ENCODE measurements around the gene SETD7. TPM values are rescaled to one million over a fixed set of nuclear protein-coding genes. Genes with fewer than 3 reads are reported as not detected.

SETD7 gene
- total RNA-seq, 1 experiment from 2014 or later = 41.6 TPM

DNA sequence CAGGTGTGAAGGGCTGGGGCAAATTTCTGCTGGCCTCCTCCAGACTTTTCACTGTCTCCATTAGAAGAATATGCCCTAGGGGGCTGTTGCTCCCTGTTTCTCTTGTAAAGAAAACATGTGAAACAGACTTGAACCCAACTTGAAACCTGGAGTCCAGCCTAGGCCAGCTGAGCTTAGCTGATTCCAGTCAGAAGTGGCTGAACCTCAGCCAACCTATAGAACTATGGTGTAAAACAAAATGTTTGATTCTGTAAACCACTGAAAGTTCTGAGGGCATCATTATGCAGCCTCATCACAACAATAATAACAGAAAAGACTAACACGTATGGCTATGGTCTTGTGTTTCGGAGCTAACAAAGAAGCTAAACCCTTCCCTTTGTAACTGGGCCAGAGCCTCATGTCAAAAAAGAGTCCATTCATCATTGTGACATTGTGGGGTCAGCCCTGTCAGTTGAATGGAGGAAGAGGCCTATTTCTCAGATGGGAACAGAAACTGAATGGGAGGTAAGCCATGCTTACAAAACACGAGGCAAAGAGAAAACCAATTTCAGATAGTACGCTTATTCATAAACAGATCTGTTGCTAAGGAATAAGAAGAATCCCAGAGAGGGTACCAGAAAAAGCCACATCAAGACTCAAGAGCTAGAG, 34.1 kb downstream of the SETD7 start (continued):
- TF ChIP-seq, protein P1, sequence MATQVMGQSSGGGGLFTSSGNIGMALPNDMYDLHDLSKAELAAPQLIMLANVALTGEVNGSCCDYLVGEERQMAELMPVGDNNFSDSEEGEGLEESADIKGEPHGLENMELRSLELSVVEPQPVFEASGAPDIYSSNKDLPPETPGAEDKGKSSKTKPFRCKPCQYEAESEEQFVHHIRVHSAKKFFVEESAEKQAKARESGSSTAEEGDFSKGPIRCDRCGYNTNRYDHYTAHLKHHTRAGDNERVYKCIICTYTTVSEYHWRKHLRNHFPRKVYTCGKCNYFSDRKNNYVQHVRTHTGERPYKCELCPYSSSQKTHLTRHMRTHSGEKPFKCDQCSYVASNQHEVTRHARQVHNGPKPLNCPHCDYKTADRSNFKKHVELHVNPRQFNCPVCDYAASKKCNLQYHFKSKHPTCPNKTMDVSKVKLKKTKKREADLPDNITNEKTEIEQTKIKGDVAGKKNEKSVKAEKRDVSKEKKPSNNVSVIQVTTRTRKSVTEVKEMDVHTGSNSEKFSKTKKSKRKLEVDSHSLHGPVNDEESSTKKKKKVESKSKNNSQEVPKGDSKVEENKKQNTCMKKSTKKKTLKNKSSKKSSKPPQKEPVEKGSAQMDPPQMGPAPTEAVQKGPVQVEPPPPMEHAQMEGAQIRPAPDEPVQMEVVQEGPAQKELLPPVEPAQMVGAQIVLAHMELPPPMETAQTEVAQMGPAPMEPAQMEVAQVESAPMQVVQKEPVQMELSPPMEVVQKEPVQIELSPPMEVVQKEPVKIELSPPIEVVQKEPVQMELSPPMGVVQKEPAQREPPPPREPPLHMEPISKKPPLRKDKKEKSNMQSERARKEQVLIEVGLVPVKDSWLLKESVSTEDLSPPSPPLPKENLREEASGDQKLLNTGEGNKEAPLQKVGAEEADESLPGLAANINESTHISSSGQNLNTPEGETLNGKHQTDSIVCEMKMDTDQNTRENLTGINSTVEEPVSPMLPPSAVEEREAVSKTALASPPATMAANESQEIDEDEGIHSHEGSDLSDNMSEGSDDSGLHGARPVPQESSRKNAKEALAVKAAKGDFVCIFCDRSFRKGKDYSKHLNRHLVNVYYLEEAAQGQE (IDR thresholded peaks at IDR 0.05; ENCODE audit: low read depth) = no peak
- TF ChIP-seq EGR1 (IDR thresholded peaks at IDR 0.05; ENCODE audit: low read depth) (no peak), EZH2phosphoT487 (IDR thresholded peaks at IDR 0.05; ENCODE audit: borderline replicate concordance) (no peak)

DNA sequence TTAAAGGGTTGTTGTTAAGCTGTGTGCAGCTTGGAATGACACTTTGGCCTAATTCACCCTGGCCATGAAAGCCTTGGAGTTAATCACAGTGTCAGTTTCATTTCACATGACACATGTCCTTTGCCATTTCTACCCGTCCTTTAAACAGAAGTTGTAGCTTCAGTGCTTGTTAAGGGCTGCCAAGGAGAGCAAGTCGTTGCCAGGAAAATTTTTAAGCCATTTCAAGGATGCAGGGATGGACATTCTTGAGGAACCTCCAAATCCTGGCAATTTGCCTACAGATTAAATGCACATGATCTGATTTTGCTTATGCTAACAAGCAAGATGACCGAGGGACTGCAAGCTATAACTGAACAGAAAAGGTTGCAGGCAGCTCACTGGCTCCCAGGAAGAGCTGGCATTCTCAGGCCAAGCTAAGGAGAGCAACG, 40.5 kb downstream of the SETD7 start:
- RAD21 ChIA-PET (ENCODE audit: low non-redundant PET in 1 of 2, low total read pairs in 2 of 2, uncharacterized antibody in 2 of 2, unreplicated experiment in 2 of 2) = no interaction called here
- no peaks in the 10 kb centered on the region for H3K79me2 ChIP-seq (ENCODE audit: insufficient read depth, low read length)
- H3K9me2 ChIP-seq (ENCODE audit: insufficient read depth) = no peaks in the 10 kb centered on the region
- CTCF ChIA-PET = no interaction called here
- H3K27ac ChIP-seq (ENCODE audit: low read depth, low read length) = no peak overlapping the region
- ATAC-seq = no peak
- no peaks in the 10 kb centered on the region for H3K27me3 ChIP-seq (ENCODE audit: insufficient read depth, low read length)
- no peak for DNase-seq (ENCODE audit: low read depth, low spot score)
- BruUV-seq (replicated peaks) = no TSS peak
- intact Hi-C loops (cut with micrococcal nuclease) = no loop called here
- H3K4me3 ChIP-seq (replicated peaks in 1 of 2; ENCODE audit: low read depth in 1 of 2, low read length in 2 of 2) = no peak overlapping the region
- H3K9ac ChIP-seq (ENCODE audit: low read length) = no peak overlapping the region
- H2AFZ ChIP-seq (ENCODE audit: low read depth, low read length, poor library complexity, severe bottlenecking) = no peak overlapping the region
- peaks cover 18 to 32% of the 10 kb centered on the region in 2 experiments; a peak in 3 of 4 replicates for H3K36me3 ChIP-seq (ENCODE audit: control insufficient read depth in 1 of 2, insufficient read depth in 2 of 2, low read length in 2 of 2)
- H3K9me3 ChIP-seq (ENCODE audit: control insufficient read depth in 1 of 2, insufficient read depth in 1 of 2, low read depth in 1 of 2, low read length in 2 of 2) = no peaks in the 10 kb centered on the region
- no peaks in the 10 kb centered on the region for H4K20me1 ChIP-seq (ENCODE audit: insufficient read depth)
- no peaks in the 10 kb centered on the region for H3K4me1 ChIP-seq (ENCODE audit: control insufficient read depth in 1 of 2, insufficient read depth in 2 of 2, low read length in 2 of 2)
- no peak overlapping the region for H3K4me2 ChIP-seq (ENCODE audit: low read length)
- POLR2A ChIA-PET = no interaction called here
- TF ChIP-seq SIN3A (IDR thresholded peaks at IDR 0.05; ENCODE audit: low read depth) (no peak), SP1 (IDR thresholded peaks at IDR 0.05; ENCODE audit: low read depth) (no peak), EZH2 (IDR thresholded peaks at IDR 0.05) (no peak), CTCF (IDR thresholded peaks at IDR 0.05 in 2 of 3, conservative IDR thresholded peaks at IDR 0.05 in 1 of 3; ENCODE audit: borderline replicate concordance in 1 of 3, insufficient read depth in 1 of 3, low read depth in 2 of 3, low read length in 2 of 3) (no peak), SRF (IDR thresholded peaks at IDR 0.05; ENCODE audit: low read depth) (no peak), TCF7L2 (IDR thresholded peaks at IDR 0.05; ENCODE audit: borderline replicate concordance, extremely low read depth, insufficient read depth, insufficient read length) (no peak), EZH2phosphoT487 (IDR thresholded peaks at IDR 0.05; ENCODE audit: borderline replicate concordance) (no peak), JUND (IDR thresholded peaks at IDR 0.05) (no peak), RAD21 (IDR thresholded peaks at IDR 0.05; ENCODE audit: low read depth) (no peak), FOSL1 (IDR thresholded peaks at IDR 0.05; ENCODE audit: low read depth) (no peak), ZNF274 (IDR thresholded peaks at IDR 0.05; ENCODE audit: low read depth, low read length) (no peak)
- TF ChIP-seq, protein P2, sequence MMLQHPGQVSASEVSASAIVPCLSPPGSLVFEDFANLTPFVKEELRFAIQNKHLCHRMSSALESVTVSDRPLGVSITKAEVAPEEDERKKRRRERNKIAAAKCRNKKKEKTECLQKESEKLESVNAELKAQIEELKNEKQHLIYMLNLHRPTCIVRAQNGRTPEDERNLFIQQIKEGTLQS (IDR thresholded peaks at IDR 0.05) = no peak
- TF ChIP-seq, protein P3, sequence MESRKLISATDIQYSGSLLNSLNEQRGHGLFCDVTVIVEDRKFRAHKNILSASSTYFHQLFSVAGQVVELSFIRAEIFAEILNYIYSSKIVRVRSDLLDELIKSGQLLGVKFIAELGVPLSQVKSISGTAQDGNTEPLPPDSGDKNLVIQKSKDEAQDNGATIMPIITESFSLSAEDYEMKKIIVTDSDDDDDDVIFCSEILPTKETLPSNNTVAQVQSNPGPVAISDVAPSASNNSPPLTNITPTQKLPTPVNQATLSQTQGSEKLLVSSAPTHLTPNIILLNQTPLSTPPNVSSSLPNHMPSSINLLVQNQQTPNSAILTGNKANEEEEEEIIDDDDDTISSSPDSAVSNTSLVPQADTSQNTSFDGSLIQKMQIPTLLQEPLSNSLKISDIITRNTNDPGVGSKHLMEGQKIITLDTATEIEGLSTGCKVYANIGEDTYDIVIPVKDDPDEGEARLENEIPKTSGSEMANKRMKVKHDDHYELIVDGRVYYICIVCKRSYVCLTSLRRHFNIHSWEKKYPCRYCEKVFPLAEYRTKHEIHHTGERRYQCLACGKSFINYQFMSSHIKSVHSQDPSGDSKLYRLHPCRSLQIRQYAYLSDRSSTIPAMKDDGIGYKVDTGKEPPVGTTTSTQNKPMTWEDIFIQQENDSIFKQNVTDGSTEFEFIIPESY (IDR thresholded peaks at IDR 0.05; ENCODE audit: extremely low read depth, insufficient replicate concordance, low read length) = no peak

Data from HCT116 (cell line).